Gastrocnemius medialis (tissue), 4 donors: ENCODE measurements around the gene FEM1B. TPM values are rescaled to one million over a fixed set of nuclear protein-coding genes. Genes with fewer than 3 reads are reported as not detected.

Experiments used
- ATAC-seq, 2 donors: fragments of 150-250 bp; one replicate each; pipeline ENCODE4 v1.9.1; 2016
- DNase-seq, 2 donors: peaks; one replicate each; pipeline ENCODE4 v3.0.0-alpha.2; 2019
- H3K27ac ChIP-seq, 4 donors: fragments of 200-600 bp; sonication (generic); 1 replicate in 1 of 4; 2 replicates in 3 of 4; pipeline ENCODE4 v1.5.1; 2016 to 2018; ENCODE audit warnings: mild to moderate bottlenecking in 2 of 4, moderate library complexity in 1 of 4
- H3K27me3 ChIP-seq, 3 donors: fragments of 200-600 bp; sonication (generic) in 2 of 3; 1 replicate in 1 of 3; 2 replicates in 2 of 3; pipeline versions ENCODE4 v1.5.1 to v1.6.0; 2016 to 2019; ENCODE audit warnings: mild to moderate bottlenecking in 1 of 3, moderate library complexity in 1 of 3
- H3K36me3 ChIP-seq, 2 donors: fragments of 200-600 bp; sonication (generic) in 1 of 2; one replicate each; pipeline ENCODE4 v1.5.1; 2017 to 2018
- H3K4me1 ChIP-seq, 2 donors: fragments of 200-600 bp; sonication (generic) in 1 of 2; one replicate each; pipeline ENCODE4 v1.5.1; 2016 to 2017; ENCODE audit warnings: mild to moderate bottlenecking in 2 of 2
- H3K4me3 ChIP-seq, 4 donors: fragments of 200-600 bp; sonication (generic) in 3 of 4; 1 replicate in 1 of 4; 2 replicates in 3 of 4; pipeline ENCODE4 v1.5.1; 2016 to 2019; ENCODE audit warnings: mild to moderate bottlenecking in 2 of 4
- H3K9me3 ChIP-seq, 3 donors: fragments of 200-600 bp; sonication (generic) in 2 of 3; 1 replicate in 1 of 3; 2 replicates in 2 of 3; pipeline ENCODE4 v1.5.1; 2016 to 2019
- POLR2A ChIP-seq, 2 donors: fragments of 450-650 bp; IDR thresholded peaks; one replicate each; pipeline ENCODE4 v1.6.1; 2017; ENCODE audit warnings: antibody characterized with exemption in 2 of 2, mild to moderate bottlenecking in 2 of 2, moderate library complexity in 2 of 2
- in situ Hi-C, 4 donors: fragments of 200-750 bp; cut with MboI; loops; one replicate each; pipeline versions ENCODE4 v1.15.0 to v1.8.0; 2017; ENCODE audit warnings: low sequenced_read_pairs in 4 of 4
- intact Hi-C: fragments of 100-400 bp; cut with DNase I; formaldehyde crosslinking; loops from one replicate; pipeline ENCODE4 v1.15.1; 2023; ENCODE audit warnings: low total_unique reads
- total RNA-seq, 4 donors: library from RNA; depleted of rRNA; stranded (reverse); fragments of >200 nt; gene quantifications; one replicate each; pipeline versions ENCODE4 v1.1.0 to v1.2.3, GENCODE V29; 2016
- TF ChIP-seq, protein P1 (sequence below), 5 experiments: fragments of 450-650 bp in 3 of 5; fragments of 200-600 bp in 2 of 5; sonication (generic) in 2 of 5; IDR thresholded peaks in 4 of 5; conservative IDR thresholded peaks in 1 of 5; 1 replicate in 4 of 5; 2 replicates in 1 of 5; pipeline ENCODE4 v1.5.1; 2016 to 2019; ENCODE audit warnings: antibody characterized with exemption in 5 of 5, mild to moderate bottlenecking in 3 of 5, moderate library complexity in 3 of 5

FEM1B gene
- total RNA-seq, 4 donors from 2014 or later: 80.8 to 158 (median 124) TPM

GRCh38 chr15:68315035-68315434 is 37.5 kb downstream of the FEM1B start:
- no peak overlapping the region for H3K27ac ChIP-seq
- no peaks in the 10 kb centered on the region for H3K27me3 ChIP-seq
- H3K9me3 ChIP-seq: no peaks in the 10 kb centered on the region
- H3K36me3 ChIP-seq: no peaks in the 10 kb centered on the region
- intact Hi-C loops: no loop called here
- no peak overlapping the region for H3K4me3 ChIP-seq
- ATAC-seq (no peak), DNase-seq (no peak)
- TF ChIP-seq, protein P1, sequence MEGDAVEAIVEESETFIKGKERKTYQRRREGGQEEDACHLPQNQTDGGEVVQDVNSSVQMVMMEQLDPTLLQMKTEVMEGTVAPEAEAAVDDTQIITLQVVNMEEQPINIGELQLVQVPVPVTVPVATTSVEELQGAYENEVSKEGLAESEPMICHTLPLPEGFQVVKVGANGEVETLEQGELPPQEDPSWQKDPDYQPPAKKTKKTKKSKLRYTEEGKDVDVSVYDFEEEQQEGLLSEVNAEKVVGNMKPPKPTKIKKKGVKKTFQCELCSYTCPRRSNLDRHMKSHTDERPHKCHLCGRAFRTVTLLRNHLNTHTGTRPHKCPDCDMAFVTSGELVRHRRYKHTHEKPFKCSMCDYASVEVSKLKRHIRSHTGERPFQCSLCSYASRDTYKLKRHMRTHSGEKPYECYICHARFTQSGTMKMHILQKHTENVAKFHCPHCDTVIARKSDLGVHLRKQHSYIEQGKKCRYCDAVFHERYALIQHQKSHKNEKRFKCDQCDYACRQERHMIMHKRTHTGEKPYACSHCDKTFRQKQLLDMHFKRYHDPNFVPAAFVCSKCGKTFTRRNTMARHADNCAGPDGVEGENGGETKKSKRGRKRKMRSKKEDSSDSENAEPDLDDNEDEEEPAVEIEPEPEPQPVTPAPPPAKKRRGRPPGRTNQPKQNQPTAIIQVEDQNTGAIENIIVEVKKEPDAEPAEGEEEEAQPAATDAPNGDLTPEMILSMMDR (IDR thresholded peaks at IDR 0.05 in 4 of 5, conservative IDR thresholded peaks at IDR 0.05 in 1 of 5): no peak
- TF ChIP-seq POLR2A (IDR thresholded peaks at IDR 0.05): no peak
- H3K4me1 ChIP-seq: peaks cover 4 to 8% of the 10 kb centered on the region in 2 donors
- in situ Hi-C loops: loop anchor here in 2 of 4 donors (25.0 kb wide), 2 partner anchors 222 to 347 kb away; no protein-coding TSS in a partner anchor

DNA sequence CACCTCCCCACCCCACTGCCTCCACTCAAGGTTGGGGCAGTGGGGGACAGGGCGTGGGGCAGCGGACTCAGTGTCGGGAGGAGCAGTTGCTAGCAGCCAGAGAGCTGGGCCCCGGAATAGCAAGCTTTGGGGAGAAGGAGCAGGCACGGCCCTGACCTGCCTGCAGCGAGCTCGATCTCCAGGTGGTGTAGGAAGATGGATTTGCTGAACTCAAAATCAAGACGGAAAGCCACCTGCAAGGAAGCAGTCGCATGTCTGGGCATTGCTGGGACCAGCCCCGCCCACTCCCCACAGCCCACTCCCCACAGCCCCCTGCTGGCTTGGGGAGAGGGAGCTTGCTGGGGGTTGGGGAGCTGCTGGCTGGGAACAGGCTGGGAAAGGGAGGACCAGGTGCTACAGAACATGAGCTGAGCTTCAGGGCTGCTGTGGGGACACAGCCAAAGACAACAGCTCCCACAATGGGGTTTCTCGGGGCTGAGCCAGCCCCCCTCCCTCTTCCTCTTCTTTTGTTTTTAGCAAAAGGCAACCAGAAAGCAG is 38.0 kb downstream of the FEM1B start:
- H3K27ac ChIP-seq: no peak overlapping the region
- no peak for DNase-seq
- intact Hi-C loops: no loop called here
- H3K36me3 ChIP-seq: no peaks in the 10 kb centered on the region
- in situ Hi-C loops: loop anchor here in 2 of 4 donors (25.0 kb wide), 2 partner anchors 222 to 347 kb away; no protein-coding TSS in a partner anchor
- TF ChIP-seq, protein P1 (IDR thresholded peaks at IDR 0.05 in 4 of 5, conservative IDR thresholded peaks at IDR 0.05 in 1 of 5): no peak
- TF ChIP-seq POLR2A (IDR thresholded peaks at IDR 0.05): no peak
- no peak for ATAC-seq
- H3K4me3 ChIP-seq: no peak overlapping the region
- H3K27me3 ChIP-seq: no peaks in the 10 kb centered on the region
- H3K4me1 ChIP-seq: peaks cover 0 to 3% of the 10 kb centered on the region in 2 donors
- no peaks in the 10 kb centered on the region for H3K9me3 ChIP-seq

DNA sequence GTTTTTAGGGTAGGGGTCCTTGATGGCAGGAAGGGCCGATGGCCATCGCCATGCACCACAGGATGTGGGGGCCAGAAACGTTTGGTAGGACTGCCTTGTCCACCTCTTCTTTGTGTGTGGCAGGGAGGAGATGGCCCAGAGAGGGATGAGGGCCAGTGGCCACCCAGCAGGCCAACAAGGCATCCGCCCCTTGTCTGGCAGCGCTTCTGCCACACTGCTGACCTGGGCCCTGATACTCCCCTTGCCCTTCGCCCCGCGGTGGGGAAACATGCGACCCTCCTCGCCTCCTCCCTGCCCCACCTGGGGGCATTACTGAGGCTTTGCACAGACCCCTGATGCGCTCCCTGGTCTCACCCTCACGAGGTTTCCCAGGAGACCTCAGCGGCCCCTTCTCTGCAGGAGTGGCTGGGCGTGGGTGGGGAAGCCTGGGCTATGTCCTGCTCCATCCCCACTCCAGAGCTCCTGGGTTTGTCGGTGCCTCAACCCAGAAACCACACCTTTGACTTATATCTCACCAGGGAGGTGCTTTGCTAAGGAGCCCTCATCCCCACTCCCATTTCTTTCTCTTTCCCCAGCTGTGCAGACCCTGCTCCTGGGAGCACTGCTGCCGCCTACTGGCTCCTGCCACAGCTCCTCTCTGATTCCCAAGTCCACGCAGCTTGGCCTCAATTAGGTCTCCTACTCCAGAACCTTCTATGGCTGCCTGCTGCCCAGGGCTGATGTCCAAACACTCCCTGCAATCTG is 38.7 kb downstream of the FEM1B start:
- no peaks in the 10 kb centered on the region for H3K9me3 ChIP-seq

DNA sequence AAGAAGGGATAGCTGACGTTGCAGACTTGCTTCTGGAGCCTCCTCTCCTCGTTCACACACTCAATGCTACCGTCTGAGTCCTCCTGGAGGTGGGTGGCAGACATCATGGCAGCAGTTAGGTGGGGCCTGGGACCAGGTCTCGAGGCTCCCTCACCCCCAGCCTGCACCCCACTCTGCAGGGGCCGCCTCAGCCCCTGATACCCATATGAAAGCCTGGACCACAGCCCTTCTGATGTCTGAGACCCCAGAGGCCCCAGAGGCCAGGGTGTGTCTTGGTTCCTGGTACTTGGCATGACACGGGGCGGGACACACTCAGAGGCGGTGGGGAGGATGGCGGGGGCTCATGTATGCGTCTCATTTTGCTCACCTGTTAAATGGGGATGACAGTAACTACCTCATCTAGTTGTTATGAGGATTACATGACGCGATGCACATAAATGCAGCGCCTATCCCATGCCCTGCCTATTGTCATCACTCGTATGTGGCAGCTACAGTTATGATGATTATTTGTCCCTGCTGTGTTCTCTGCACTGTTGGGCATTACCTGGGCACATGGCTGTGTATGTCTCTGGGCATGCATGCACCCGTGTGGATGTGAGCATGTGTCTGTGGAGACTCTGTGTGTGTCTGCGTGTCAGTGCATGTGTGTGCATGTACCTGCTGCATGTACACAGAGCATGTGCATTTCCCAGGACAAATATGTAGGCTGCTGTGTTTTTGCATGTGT is 39.9 kb downstream of the FEM1B start:
- TF ChIP-seq POLR2A (IDR thresholded peaks at IDR 0.05): no peak
- TF ChIP-seq, protein P1 (IDR thresholded peaks at IDR 0.05 in 4 of 5, conservative IDR thresholded peaks at IDR 0.05 in 1 of 5): no peak
- no peaks in the 10 kb centered on the region for H3K27me3 ChIP-seq
- H3K4me1 ChIP-seq: no peaks in the 10 kb centered on the region
- DNase-seq: no peak
- no peak overlapping the region for H3K27ac ChIP-seq
- intact Hi-C loops (no loop called here), in situ Hi-C loops (loop anchor here in 2 of 4 donors (25.0 kb wide), 2 partner anchors 220 to 345 kb away; no protein-coding TSS in a partner anchor)
- no peak for ATAC-seq
- H3K36me3 ChIP-seq: no peaks in the 10 kb centered on the region
- H3K4me3 ChIP-seq: no peak overlapping the region
- no peaks in the 10 kb centered on the region for H3K9me3 ChIP-seq

More for the DNA sequence above, 38.7 kb downstream of the FEM1B start:
- DNase-seq: no peak
- ATAC-seq: no peak
- TF ChIP-seq POLR2A (IDR thresholded peaks at IDR 0.05): no peak
- TF ChIP-seq, protein P1 (IDR thresholded peaks at IDR 0.05 in 4 of 5, conservative IDR thresholded peaks at IDR 0.05 in 1 of 5): peak in 1 of 5 experiments; percentile 19
- in situ Hi-C loops: loop anchor here in 2 of 4 donors (25.0 kb wide), 2 partner anchors 221 to 346 kb away; no protein-coding TSS in a partner anchor
- Histone ChIP-seq H3K27me3 (no peaks in the 10 kb centered on the region), H3K4me1 (no peaks in the 10 kb centered on the region), H3K27ac (no peak overlapping the region), H3K4me3 (no peak overlapping the region), H3K36me3 (no peaks in the 10 kb centered on the region)
- intact Hi-C loops: no loop called here
